MCF 10A (cell line): ENCODE measurements around the gene RPUSD3. TPM values are rescaled to one million over a fixed set of nuclear protein-coding genes. Genes with fewer than 3 reads are reported as not detected.
A peak's percentile ranks its signal among the peaks of the same experiment; 100 is the strongest.

Experiments
- BruUV-seq: library from RNA; stranded (reverse); fragments of 400-500 nt; replicated peaks from 2 replicates; lab custom pipeline; 2021; lab: Mats Ljungman, UMichigan
- CTCF ChIA-PET: fragments of 300-600 bp; sonication (Branson Sonifier 250); formaldehyde crosslinking; extraction: SDS; loops from one replicate; lab custom pipeline; 2021; ENCODE audit warnings: antibody characterized with exemption, inconsistent platforms; lab: Yijun Ruan, JAX
- POLR2A ChIA-PET: fragments of 300-600, 350-650 bp; sonication (Branson Sonifier 250); formaldehyde crosslinking; extraction: SDS; loops from one replicate; lab custom pipeline; 2020; ENCODE audit warnings: antibody characterized with exemption, inconsistent platforms; lab: Yijun Ruan, JAX
- DNase-seq: peaks from one replicate; pipeline ENCODE4 v3.0.0-alpha.2; 2018; ENCODE audit not compliant: unreplicated experiment
- H3K27ac Mint-ChIP-seq: one replicate; pipeline ENCODE4 v1.8.0; 2022; ENCODE audit warnings: mild to moderate bottlenecking, low read depth, mixed read lengths; ENCODE audit not compliant: unreplicated experiment
- H3K27me3 Mint-ChIP-seq: one replicate; pipeline ENCODE4 v1.8.0; 2022; ENCODE audit warnings: mixed read lengths; ENCODE audit not compliant: insufficient read depth, unreplicated experiment
- H3K36me3 Mint-ChIP-seq: one replicate; pipeline ENCODE4 v1.8.0; 2022; ENCODE audit warnings: mild to moderate bottlenecking, moderate library complexity, mixed read lengths; ENCODE audit not compliant: insufficient read depth, unreplicated experiment
- H3K4me1 Mint-ChIP-seq: one replicate; pipeline ENCODE4 v1.8.0; 2022; ENCODE audit warnings: mixed read lengths; ENCODE audit not compliant: insufficient read depth, unreplicated experiment
- H3K4me3 Mint-ChIP-seq: one replicate; pipeline ENCODE4 v1.8.0; 2022; ENCODE audit warnings: mild to moderate bottlenecking, moderate library complexity, mixed read lengths; ENCODE audit not compliant: unreplicated experiment
- H3K9me3 Mint-ChIP-seq: one replicate; pipeline ENCODE4 v1.8.0; 2022; ENCODE audit warnings: mixed read lengths; ENCODE audit not compliant: unreplicated experiment
- intact Hi-C: fragments of 100-400 bp; cut with micrococcal nuclease; formaldehyde crosslinking; loops from 2 replicates; pipeline ENCODE4 v1.14.1; 2022
- total RNA-seq: library from RNA; stranded (reverse); gene quantifications from 2 replicates; pipeline ENCODE4 v1.2.3, GENCODE V29; 2022
- TF ChIP-seq, protein P1 (sequence below): fragments of 200-600 bp; IDR thresholded peaks from one replicate; pipeline ENCODE4 v1.8.0; 2022; ENCODE audit warnings: antibody characterized with exemption, mild to moderate bottlenecking; ENCODE audit not compliant: unreplicated experiment

The RPUSD3 gene
- total RNA-seq, 1 experiment from 2014 or later = 40.7 TPM

DNA sequence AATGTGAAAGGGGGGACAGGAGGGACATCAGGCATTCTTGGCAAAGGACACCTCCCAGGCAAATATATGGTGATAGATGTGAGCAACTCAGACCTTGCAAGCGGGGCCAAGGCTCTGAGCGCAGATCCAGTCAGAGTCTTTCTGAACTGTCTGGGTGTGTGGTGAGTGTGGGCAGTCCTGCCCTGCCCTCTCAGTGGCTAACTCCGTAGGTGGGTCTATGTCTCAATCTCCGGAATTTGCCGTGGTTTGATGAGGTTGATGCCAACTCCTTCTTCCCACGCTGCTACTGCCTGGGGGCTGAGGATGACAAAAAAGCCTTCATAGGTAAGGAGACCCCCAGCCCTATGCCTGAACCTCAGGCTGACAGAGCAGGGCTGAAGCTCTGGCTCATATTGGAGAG is 26.4 kb downstream of the RPUSD3 start:
- intact Hi-C loops = no loop called here
- CTCF ChIA-PET = interaction anchor here (0.6 to 0.9 kb wide), 3 partner anchors 11 to 129 kb away, joined by 3 read pairs; no protein-coding TSS in a partner anchor
- TF ChIP-seq, protein P1, sequence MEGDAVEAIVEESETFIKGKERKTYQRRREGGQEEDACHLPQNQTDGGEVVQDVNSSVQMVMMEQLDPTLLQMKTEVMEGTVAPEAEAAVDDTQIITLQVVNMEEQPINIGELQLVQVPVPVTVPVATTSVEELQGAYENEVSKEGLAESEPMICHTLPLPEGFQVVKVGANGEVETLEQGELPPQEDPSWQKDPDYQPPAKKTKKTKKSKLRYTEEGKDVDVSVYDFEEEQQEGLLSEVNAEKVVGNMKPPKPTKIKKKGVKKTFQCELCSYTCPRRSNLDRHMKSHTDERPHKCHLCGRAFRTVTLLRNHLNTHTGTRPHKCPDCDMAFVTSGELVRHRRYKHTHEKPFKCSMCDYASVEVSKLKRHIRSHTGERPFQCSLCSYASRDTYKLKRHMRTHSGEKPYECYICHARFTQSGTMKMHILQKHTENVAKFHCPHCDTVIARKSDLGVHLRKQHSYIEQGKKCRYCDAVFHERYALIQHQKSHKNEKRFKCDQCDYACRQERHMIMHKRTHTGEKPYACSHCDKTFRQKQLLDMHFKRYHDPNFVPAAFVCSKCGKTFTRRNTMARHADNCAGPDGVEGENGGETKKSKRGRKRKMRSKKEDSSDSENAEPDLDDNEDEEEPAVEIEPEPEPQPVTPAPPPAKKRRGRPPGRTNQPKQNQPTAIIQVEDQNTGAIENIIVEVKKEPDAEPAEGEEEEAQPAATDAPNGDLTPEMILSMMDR = no peak
- peak; percentile 16 for DNase-seq
- no peak overlapping the region for H3K27ac Mint-ChIP-seq
- no peaks in the 10 kb centered on the region for H3K27me3 Mint-ChIP-seq
- H3K4me3 Mint-ChIP-seq = no peak overlapping the region
- H3K36me3 Mint-ChIP-seq = no peaks in the 10 kb centered on the region
- BruUV-seq = no TSS peak
- no peaks in the 10 kb centered on the region for H3K4me1 Mint-ChIP-seq
- POLR2A ChIA-PET = interaction anchor here (1.1 kb wide), 1 partner anchor 11 kb away, joined by 4 read pairs; no protein-coding TSS in a partner anchor
- no peaks in the 10 kb centered on the region for H3K9me3 Mint-ChIP-seq

DNA sequence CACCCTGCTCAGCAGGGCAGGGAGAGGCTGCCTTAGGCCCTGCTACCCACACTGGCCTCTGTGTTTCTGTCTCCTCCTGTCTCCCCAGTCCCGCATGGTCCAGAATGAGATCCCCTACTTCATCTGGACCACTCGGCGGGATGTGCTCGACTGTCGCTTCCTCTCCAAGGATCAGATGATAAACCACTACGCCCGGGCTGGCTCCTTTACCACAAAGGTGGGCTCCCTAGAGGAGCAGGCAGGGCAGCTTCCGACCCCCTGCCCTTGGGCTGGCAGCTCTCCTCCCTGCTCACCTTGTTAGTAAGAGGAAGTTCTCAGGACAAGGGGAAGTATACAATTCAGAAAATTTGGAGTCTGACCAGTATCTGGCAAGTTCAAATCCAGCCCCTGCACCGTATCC is 27.8 kb downstream of the RPUSD3 start:
- TF ChIP-seq, protein P1 = no peak
- DNase-seq = no peak
- Mint-ChIP-seq H3K27me3 (no peaks in the 10 kb centered on the region), H3K4me3 (no peak overlapping the region), H3K4me1 (peaks cover 7% of the 10 kb centered on the region), H3K27ac (no peak overlapping the region), H3K36me3 (no peaks in the 10 kb centered on the region), H3K9me3 (no peaks in the 10 kb centered on the region)
- ChIA-PET CTCF (interaction anchor here (0.6 kb wide), 1 partner anchor 454 kb away, joined by 3 read pairs; no protein-coding TSS in a partner anchor), POLR2A (no interaction called here)
- intact Hi-C loops = no loop called here
- BruUV-seq = no TSS peak

DNA sequence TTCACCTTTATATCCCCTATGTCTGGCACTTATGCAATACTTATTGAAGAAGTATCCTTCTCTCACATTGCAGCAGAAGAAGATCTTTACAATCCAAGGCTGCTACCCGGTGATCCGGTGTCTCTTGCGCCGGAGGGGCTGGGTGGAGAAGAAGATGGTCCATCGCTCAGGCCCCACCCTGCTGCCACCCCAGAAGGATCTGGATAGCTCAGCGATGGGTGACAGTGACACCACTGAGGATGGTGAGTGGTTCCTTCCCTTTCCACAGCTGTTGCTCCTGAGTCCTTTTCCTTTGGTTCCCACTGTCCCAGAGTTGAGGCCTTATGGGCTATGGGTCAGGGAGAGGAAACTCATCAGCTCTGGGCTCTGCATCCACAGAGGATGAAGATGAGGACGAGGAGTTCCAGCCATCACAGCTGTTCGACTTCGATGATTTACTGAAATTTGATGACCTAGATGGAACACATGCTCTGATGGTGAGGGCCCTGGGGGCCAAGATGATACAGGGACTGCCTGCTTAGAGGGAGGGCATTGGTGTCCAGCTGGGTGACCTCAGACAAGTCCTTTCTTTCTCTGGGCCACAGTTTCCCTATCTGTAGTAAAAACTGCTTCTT is 30.8 kb downstream of the RPUSD3 start:
- Mint-ChIP-seq H3K27me3 (no peaks in the 10 kb centered on the region), H3K27ac (no peak overlapping the region), H3K4me3 (no peak overlapping the region), H3K9me3 (no peaks in the 10 kb centered on the region), H3K36me3 (peaks cover 7% of the 10 kb centered on the region), H3K4me1 (peaks cover 23% of the 10 kb centered on the region)
- BruUV-seq = no TSS peak
- ChIA-PET CTCF (interaction anchor here (0.7 to 1.5 kb wide), 5 partner anchors 13 to 134 kb away, joined by 3 to 4 read pairs (median 3); no protein-coding TSS in a partner anchor), POLR2A (interaction anchor here (0.5 to 1.2 kb wide), 4 partner anchors 9 to 164 kb away, joined by 3 to 4 read pairs (median 4); partner anchors contain the start of gene MTMR14)
- DNase-seq = no peak
- TF ChIP-seq, protein P1 = no peak
- intact Hi-C loops = no loop called here

DNA sequence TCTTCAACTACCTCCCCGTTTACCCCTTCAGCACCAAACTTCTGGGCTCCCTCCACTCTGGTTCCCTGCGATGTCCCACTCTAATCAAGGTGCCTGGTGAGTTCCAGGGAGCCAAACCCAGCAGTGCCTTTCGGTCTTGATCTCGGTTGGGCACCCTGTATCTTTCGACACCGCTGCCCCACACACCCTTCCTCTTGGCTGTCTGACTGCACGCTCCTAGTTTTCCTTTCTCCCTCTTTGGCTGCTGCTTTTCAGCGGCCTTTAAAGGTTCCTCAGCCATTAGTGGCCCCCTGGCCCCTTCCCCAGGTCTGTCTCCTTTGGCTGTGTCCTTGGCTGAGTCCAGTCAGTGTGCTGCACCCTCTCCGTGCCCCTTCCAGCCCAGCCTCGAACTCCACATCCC is 33.0 kb downstream of the RPUSD3 start:
- Mint-ChIP-seq H3K27ac (no peak overlapping the region), H3K9me3 (no peaks in the 10 kb centered on the region), H3K4me1 (peaks cover 23% of the 10 kb centered on the region), H3K27me3 (no peaks in the 10 kb centered on the region), H3K36me3 (peaks cover 12% of the 10 kb centered on the region), H3K4me3 (peak overlapping the region; percentile 70)
- POLR2A ChIA-PET = no interaction called here
- no TSS peak for BruUV-seq
- DNase-seq = no peak
- CTCF ChIA-PET = no interaction called here
- TF ChIP-seq, protein P1 = no peak
- intact Hi-C loops = no loop called here
